ENCODE results near the gene VWA5B1.

The VWA5B1 gene

DNA sequence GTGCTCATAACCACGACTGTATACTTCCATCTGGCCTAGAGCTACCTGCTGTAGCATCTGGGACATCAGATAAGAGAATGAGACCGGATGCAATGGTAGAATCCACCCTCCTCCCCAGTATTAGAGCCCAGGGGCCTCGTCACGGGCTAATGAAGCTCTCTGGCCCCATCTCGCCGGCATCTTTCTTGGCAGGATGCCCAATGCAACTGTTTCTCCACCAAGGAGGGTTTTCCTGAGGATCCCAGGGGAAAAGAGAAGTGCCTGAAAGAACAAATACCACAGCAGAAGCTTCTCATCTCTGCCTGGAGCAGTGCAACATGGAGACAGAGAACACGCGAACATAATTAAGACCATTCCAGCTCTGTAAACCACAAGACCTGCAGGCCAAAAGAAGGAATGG lies 80.0 kb downstream of the VWA5B1 start:
- no peak for DNase-seq (ENCODE audit: low read depth)

DNA sequence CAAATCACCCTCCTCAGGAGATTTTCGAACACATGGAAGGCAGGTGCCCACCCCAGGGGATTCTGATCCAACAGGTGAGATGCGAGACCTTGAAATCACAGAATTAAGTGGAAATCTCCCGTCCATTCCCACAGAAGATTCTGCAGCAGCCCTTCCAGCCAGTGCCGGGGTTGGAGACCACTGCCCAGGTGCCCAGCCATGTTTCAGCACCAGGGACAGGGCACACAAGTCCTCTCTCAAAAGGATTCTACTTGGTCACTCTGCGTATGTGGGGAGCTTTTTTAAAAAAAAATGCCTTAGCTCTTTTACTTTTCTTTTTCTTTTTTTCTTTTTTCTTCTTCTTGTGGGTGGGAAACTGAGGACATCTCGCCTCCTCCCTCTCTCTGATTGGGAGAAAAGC lies 80.7 kb downstream of the VWA5B1 start:
- H3K4me3 ChIP-seq (ENCODE audit: low read length), result no peak overlapping the region
- peak; percentile 43 for DNase-seq (ENCODE audit: low read depth)
- TF ChIP-seq, protein P1, sequence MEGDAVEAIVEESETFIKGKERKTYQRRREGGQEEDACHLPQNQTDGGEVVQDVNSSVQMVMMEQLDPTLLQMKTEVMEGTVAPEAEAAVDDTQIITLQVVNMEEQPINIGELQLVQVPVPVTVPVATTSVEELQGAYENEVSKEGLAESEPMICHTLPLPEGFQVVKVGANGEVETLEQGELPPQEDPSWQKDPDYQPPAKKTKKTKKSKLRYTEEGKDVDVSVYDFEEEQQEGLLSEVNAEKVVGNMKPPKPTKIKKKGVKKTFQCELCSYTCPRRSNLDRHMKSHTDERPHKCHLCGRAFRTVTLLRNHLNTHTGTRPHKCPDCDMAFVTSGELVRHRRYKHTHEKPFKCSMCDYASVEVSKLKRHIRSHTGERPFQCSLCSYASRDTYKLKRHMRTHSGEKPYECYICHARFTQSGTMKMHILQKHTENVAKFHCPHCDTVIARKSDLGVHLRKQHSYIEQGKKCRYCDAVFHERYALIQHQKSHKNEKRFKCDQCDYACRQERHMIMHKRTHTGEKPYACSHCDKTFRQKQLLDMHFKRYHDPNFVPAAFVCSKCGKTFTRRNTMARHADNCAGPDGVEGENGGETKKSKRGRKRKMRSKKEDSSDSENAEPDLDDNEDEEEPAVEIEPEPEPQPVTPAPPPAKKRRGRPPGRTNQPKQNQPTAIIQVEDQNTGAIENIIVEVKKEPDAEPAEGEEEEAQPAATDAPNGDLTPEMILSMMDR (IDR thresholded peaks at IDR 0.05; ENCODE audit: insufficient read depth, low read depth, low read length, missing control alignments), result no peak

More for the DNA sequence above, 80.0 kb downstream of the VWA5B1 start:
- H3K4me3 ChIP-seq (ENCODE audit: low read length), result no peak overlapping the region
- TF ChIP-seq, protein P1 (IDR thresholded peaks at IDR 0.05; ENCODE audit: insufficient read depth, low read depth, low read length, missing control alignments), result no peak

DNA sequence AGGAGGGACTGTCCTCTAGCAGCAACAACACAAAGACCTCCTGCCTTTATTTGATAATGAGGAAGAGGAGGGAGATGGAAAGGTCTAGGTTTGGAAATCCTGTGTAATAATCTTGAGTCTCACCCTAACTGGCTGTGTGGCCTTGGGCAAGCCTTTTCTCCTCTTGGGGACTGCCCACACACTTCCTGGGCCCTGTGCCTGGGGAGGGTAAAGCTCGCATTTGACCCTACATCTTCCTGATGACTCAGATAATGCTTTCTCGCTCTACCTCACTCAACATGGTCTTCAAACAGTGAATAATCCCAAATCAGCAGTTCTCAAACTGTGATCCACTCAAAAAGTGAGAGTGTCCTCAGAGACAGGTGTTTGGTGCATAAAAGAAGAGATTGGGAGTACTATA lies 81.2 kb downstream of the VWA5B1 start:
- DNase-seq (ENCODE audit: low read depth), result no peak
- TF ChIP-seq, protein P1 (IDR thresholded peaks at IDR 0.05; ENCODE audit: insufficient read depth, low read depth, low read length, missing control alignments), result no peak

GRCh38 chr1:20372676-20373075 lies 82.0 kb downstream of the VWA5B1 start:
- TF ChIP-seq, protein P1 (IDR thresholded peaks at IDR 0.05; ENCODE audit: insufficient read depth, low read depth, low read length, missing control alignments), result no peak

More for the DNA sequence above, 81.2 kb downstream of the VWA5B1 start:
- no peak overlapping the region for H3K4me3 ChIP-seq (ENCODE audit: low read length)

GRCh38 chr1:20373286-20373685 lies 82.6 kb downstream of the VWA5B1 start:
- H3K4me3 ChIP-seq (ENCODE audit: low read length), result no peak overlapping the region
- TF ChIP-seq, protein P1 (IDR thresholded peaks at IDR 0.05; ENCODE audit: insufficient read depth, low read depth, low read length, missing control alignments), result no peak
- DNase-seq (ENCODE audit: low read depth), result no peak

More at GRCh38 chr1:20372676-20373075, 82.0 kb downstream of the VWA5B1 start:
- DNase-seq (ENCODE audit: low read depth), result no peak
- H3K4me3 ChIP-seq (ENCODE audit: low read length), result no peak overlapping the region

DNA sequence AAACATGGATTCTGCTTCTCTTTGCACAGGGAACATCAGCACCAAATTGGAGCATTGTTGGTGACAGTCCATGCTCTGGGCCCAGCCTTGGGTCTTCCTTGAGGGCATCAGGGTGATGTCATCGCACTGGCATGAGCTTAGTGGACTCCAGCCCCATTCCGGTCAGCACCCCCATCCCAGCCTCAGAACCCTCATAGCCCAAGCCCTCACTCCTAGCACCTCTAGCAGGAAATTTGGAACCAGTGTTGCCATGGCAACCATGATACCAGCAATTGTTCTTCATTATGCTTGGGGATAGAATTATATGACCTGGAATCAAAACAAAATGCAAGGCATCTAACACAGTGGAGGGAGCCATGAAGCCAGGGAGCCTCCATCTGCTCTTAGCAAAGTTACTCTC lies 83.1 kb downstream of the VWA5B1 start:
- no peak for DNase-seq (ENCODE audit: low read depth)
- H3K4me3 ChIP-seq (ENCODE audit: low read length), result no peak overlapping the region
- TF ChIP-seq, protein P1 (IDR thresholded peaks at IDR 0.05; ENCODE audit: insufficient read depth, low read depth, low read length, missing control alignments), result no peak

DNA sequence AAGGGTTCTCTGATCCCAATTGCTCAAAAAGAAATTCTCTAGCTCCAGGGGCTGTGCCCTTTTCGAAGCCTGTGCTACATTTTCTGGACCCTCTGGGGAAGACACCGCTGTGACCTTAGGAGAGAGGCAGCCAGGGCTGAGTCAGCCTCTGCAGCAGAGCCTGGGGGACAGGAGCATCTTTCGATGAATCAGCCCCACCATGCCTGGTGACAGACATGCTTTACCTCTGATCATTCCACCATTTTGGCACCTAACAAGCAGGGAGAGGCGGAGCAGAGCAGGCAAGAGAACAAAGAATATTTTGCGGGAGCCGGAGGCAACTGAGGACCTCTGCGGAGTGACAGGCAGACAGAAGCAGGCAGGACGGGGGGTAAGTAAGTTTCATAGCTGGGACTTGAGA lies 84.9 kb downstream of the VWA5B1 start:
- no peak overlapping the region for H3K4me3 ChIP-seq (ENCODE audit: low read length)
- peak; percentile 82 for DNase-seq (ENCODE audit: low read depth)
- TF ChIP-seq, protein P1 (IDR thresholded peaks at IDR 0.05; ENCODE audit: insufficient read depth, low read depth, low read length, missing control alignments), result no peak

Measured in epithelial cell of esophagus (primary cell).